Measurements from ENCODE around the gene MRPL53. TPM values are rescaled to one million over a fixed set of nuclear protein-coding genes. Genes with fewer than 3 reads are reported as not detected.

MRPL53 gene
- total and polyA plus RNA-seq, 2 of the 13 experiments (the other 11 are each of a cell fraction or from before 2014, with no cell fraction given): 34.3 to 51.9 TPM

DNA sequence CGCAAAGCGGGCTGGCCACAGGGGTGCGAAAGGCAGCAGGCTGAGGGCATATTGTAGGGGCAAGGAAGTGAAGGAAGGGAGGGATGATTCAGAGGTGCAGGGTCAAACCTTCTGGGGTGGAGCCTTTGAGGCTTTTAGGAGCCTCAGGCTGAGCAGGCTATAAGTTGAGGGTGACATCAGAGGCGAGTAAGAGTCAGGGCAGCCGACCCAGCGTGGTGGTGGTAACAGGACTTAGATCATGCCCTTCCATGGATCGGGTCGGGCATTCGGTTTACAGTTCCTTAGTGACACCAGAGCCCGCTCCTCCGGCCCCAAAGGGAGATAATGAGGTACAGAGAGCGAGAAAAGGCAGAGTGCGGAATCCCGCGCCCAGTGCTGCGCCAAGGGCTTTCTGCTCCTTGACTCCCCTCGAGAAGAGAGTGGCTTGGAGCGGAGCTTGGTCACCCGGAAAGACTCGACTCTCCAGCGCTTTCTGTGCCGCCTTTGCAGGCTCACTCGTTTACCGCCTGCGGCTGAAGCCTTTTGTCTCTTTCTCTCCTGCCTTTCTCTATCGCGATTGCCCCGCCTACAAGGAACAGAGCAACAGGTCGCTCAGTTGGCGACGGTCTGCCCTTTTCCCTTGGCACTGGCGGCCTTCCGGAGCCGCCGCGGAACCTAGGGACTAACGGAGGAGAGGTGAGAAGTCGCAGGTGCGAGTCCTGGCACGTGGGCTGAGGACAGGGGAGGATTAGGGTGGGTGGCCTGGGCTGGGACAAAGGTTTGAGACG, 26.2 kb upstream of the MRPL53 start (continued):
- 0 out of 2 replicates have a peak, but pooled peaks have one; percentile 64 for TF ChIP-seq ZNF687 (CRISPR knock-in tag; IDR thresholded peaks at IDR 0.05)
- TF ChIP-seq ZNF879 (CRISPR knock-in tag; IDR thresholded peaks at IDR 0.05): no peak
- no peak for TF ChIP-seq RCOR2 (CRISPR knock-in tag; IDR thresholded peaks at IDR 0.05)
- TF ChIP-seq NR2C2 (CRISPR knock-in tag; IDR thresholded peaks at IDR 0.05; ENCODE audit: borderline replicate concordance): 0 out of 2 replicates have a peak, but pooled peaks have one; percentile 4
- no peak for TF ChIP-seq ZNF260 (CRISPR knock-in tag; IDR thresholded peaks at IDR 0.05; ENCODE audit: borderline replicate concordance, low read depth)
- TF ChIP-seq SMAD1 (CRISPR knock-in tag; IDR thresholded peaks at IDR 0.05; ENCODE audit: borderline replicate concordance, low read depth): no peak
- no peak for TF ChIP-seq NFATC3 (CRISPR knock-in tag; IDR thresholded peaks at IDR 0.05)
- TF ChIP-seq, protein P1, sequence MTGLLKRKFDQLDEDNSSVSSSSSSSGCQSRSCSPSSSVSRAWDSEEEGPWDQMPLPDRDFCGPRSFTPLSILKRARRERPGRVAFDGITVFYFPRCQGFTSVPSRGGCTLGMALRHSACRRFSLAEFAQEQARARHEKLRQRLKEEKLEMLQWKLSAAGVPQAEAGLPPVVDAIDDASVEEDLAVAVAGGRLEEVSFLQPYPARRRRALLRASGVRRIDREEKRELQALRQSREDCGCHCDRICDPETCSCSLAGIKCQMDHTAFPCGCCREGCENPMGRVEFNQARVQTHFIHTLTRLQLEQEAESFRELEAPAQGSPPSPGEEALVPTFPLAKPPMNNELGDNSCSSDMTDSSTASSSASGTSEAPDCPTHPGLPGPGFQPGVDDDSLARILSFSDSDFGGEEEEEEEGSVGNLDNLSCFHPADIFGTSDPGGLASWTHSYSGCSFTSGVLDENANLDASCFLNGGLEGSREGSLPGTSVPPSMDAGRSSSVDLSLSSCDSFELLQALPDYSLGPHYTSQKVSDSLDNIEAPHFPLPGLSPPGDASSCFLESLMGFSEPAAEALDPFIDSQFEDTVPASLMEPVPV (CRISPR knock-in tag; IDR thresholded peaks at IDR 0.05): 0 out of 2 replicates have a peak, but pooled peaks have one; percentile 16
- TF ChIP-seq MEIS1 (CRISPR knock-in tag; IDR thresholded peaks at IDR 0.05; ENCODE audit: borderline replicate concordance): no peak
- TF ChIP-seq, protein P2, sequence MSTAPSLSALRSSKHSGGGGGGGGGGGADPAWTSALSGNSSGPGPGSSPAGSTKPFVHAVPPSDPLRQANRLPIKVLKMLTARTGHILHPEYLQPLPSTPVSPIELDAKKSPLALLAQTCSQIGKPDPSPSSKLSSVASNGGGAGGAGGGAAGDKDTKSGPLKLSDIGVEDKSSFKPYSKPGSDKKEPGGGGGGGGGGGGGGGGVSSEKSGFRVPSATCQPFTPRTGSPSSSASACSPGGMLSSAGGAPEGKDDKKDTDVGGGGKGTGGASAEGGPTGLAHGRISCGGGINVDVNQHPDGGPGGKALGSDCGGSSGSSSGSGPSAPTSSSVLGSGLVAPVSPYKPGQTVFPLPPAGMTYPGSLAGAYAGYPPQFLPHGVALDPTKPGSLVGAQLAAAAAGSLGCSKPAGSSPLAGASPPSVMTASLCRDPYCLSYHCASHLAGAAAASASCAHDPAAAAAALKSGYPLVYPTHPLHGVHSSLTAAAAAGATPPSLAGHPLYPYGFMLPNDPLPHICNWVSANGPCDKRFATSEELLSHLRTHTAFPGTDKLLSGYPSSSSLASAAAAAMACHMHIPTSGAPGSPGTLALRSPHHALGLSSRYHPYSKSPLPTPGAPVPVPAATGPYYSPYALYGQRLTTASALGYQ (CRISPR knock-in tag; IDR thresholded peaks at IDR 0.05): no peak
- no peak for TF ChIP-seq TEF (CRISPR knock-in tag; IDR thresholded peaks at IDR 0.05)
- no peak for TF ChIP-seq ZNF878 (CRISPR knock-in tag; IDR thresholded peaks at IDR 0.05)
- no peak for TF ChIP-seq ZFP36L2 (CRISPR knock-in tag; IDR thresholded peaks at IDR 0.05)
- no peak for TF ChIP-seq IRF2 (CRISPR knock-in tag; IDR thresholded peaks at IDR 0.05)
- no peak for TF ChIP-seq ZKSCAN1 (IDR thresholded peaks at IDR 0.05; ENCODE audit: low read length)
- TF ChIP-seq TGIF2 (CRISPR knock-in tag; IDR thresholded peaks at IDR 0.05): peak; percentile 58; the same call in 1 of the 2 replicates
- TF ChIP-seq ZNF430 (CRISPR knock-in tag; IDR thresholded peaks at IDR 0.05): 0 out of 2 replicates have a peak, but pooled peaks have one; percentile 36
- no peak for TF ChIP-seq ZNF337 (CRISPR knock-in tag; IDR thresholded peaks at IDR 0.05; ENCODE audit: borderline replicate concordance, low read depth)
- no peak for TF ChIP-seq ZBTB25 (CRISPR knock-in tag; IDR thresholded peaks at IDR 0.05)
- TF ChIP-seq ZC3H13 (CRISPR knock-in tag; IDR thresholded peaks at IDR 0.05): 0 out of 2 replicates have a peak, but pooled peaks have one; percentile 13

Measured in HepG2 (cell line).